ENCODE measurements around the gene GRIK1. TPM values are rescaled to one million over a fixed set of nuclear protein-coding genes. Genes with fewer than 3 reads are reported as not detected.

Gene GRIK1
- total RNA-seq, 1 donor: not detected

GRCh38 chr21:29676395-29676794, 263.4 kb downstream of the GRIK1 start:
- H3K27me3 ChIP-seq (ENCODE audit: insufficient read depth, low read length): no peaks in the 10 kb centered on the region
- H3K9me3 ChIP-seq (ENCODE audit: low read depth, low read length): no peaks in the 10 kb centered on the region
- no peaks in the 10 kb centered on the region for H3K4me1 ChIP-seq (ENCODE audit: insufficient read depth, low read length)
- H3K4me3 ChIP-seq (ENCODE audit: low read length): no peak overlapping the region

GRCh38 chr21:29675451-29675850, 264.3 kb downstream of the GRIK1 start:
- no peaks in the 10 kb centered on the region for H3K9me3 ChIP-seq (ENCODE audit: low read depth, low read length)
- no peaks in the 10 kb centered on the region for H3K4me1 ChIP-seq (ENCODE audit: insufficient read depth, low read length)
- no peak overlapping the region for H3K4me3 ChIP-seq (ENCODE audit: low read length)
- no peaks in the 10 kb centered on the region for H3K27me3 ChIP-seq (ENCODE audit: insufficient read depth, low read length)

- Histone ChIP-seq H3K27me3 (ENCODE audit: insufficient read depth, low read length) (no peaks in the 10 kb centered on the region), H3K4me1 (ENCODE audit: insufficient read depth, low read length) (no peaks in the 10 kb centered on the region), H3K9me3 (ENCODE audit: low read depth, low read length) (no peaks in the 10 kb centered on the region), H3K4me3 (ENCODE audit: low read length) (no peak overlapping the region)
Measured at GRCh38 chr21:29674343-29674742, 265.5 kb downstream of the GRIK1 start.

GRCh38 chr21:29673096-29673610, 266.6 kb downstream of the GRIK1 start:
- no peaks in the 10 kb centered on the region for H3K9me3 ChIP-seq (ENCODE audit: low read depth, low read length)
- peaks cover 2% of the 10 kb centered on the region for H3K4me1 ChIP-seq (ENCODE audit: insufficient read depth, low read length)
- no peak overlapping the region for H3K4me3 ChIP-seq (ENCODE audit: low read length)
- no peaks in the 10 kb centered on the region for H3K27me3 ChIP-seq (ENCODE audit: insufficient read depth, low read length)

GRCh38 chr21:29671728-29672127, 268.1 kb downstream of the GRIK1 start:
- Histone ChIP-seq H3K4me3 (ENCODE audit: low read length) (no peak overlapping the region), H3K4me1 (ENCODE audit: insufficient read depth, low read length) (peaks cover 11% of the 10 kb centered on the region), H3K9me3 (ENCODE audit: low read depth, low read length) (no peaks in the 10 kb centered on the region), H3K27me3 (ENCODE audit: insufficient read depth, low read length) (no peaks in the 10 kb centered on the region)

- H3K4me1 ChIP-seq (ENCODE audit: insufficient read depth, low read length): peaks cover 11% of the 10 kb centered on the region
- H3K9me3 ChIP-seq (ENCODE audit: low read depth, low read length): no peaks in the 10 kb centered on the region
- H3K4me3 ChIP-seq (ENCODE audit: low read length): no peak overlapping the region
- H3K27me3 ChIP-seq (ENCODE audit: insufficient read depth, low read length): no peaks in the 10 kb centered on the region
Measured at GRCh38 chr21:29670228-29670627, 269.6 kb downstream of the GRIK1 start.

- H3K4me3 ChIP-seq (ENCODE audit: low read length): no peak overlapping the region
- H3K4me1 ChIP-seq (ENCODE audit: insufficient read depth, low read length): peaks cover 11% of the 10 kb centered on the region
- H3K9me3 ChIP-seq (ENCODE audit: low read depth, low read length): no peaks in the 10 kb centered on the region
- H3K27me3 ChIP-seq (ENCODE audit: insufficient read depth, low read length): no peaks in the 10 kb centered on the region
Measured at GRCh38 chr21:29669416-29669815, 270.4 kb downstream of the GRIK1 start.

- Histone ChIP-seq H3K4me1 (ENCODE audit: insufficient read depth, low read length) (peaks cover 11% of the 10 kb centered on the region), H3K27me3 (ENCODE audit: insufficient read depth, low read length) (no peaks in the 10 kb centered on the region), H3K4me3 (ENCODE audit: low read length) (no peak overlapping the region), H3K9me3 (ENCODE audit: low read depth, low read length) (no peaks in the 10 kb centered on the region)
Measured at GRCh38 chr21:29667651-29668050, 272.1 kb downstream of the GRIK1 start.

- no peaks in the 10 kb centered on the region for H3K27me3 ChIP-seq (ENCODE audit: insufficient read depth, low read length)
- H3K4me3 ChIP-seq (ENCODE audit: low read length): no peak overlapping the region
- H3K4me1 ChIP-seq (ENCODE audit: insufficient read depth, low read length): peaks cover 11% of the 10 kb centered on the region
- no peaks in the 10 kb centered on the region for H3K9me3 ChIP-seq (ENCODE audit: low read depth, low read length)
Measured at GRCh38 chr21:29664615-29665014, 275.2 kb downstream of the GRIK1 start.

GRCh38 chr21:29661672-29662442, 277.9 kb downstream of the GRIK1 start:
- Histone ChIP-seq H3K9me3 (ENCODE audit: low read depth, low read length) (no peaks in the 10 kb centered on the region), H3K27me3 (ENCODE audit: insufficient read depth, low read length) (no peaks in the 10 kb centered on the region), H3K4me3 (ENCODE audit: low read length) (no peak overlapping the region), H3K4me1 (ENCODE audit: insufficient read depth, low read length) (peaks cover 20% of the 10 kb centered on the region)

GRCh38 chr21:29660047-29660720, 279.6 kb downstream of the GRIK1 start:
- peaks cover 34% of the 10 kb centered on the region for H3K4me1 ChIP-seq (ENCODE audit: insufficient read depth, low read length)

GRCh38 chr21:29658934-29659203, 280.9 kb downstream of the GRIK1 start:
- no peaks in the 10 kb centered on the region for H3K9me3 ChIP-seq (ENCODE audit: low read depth, low read length)
- peaks cover 34% of the 10 kb centered on the region for H3K4me1 ChIP-seq (ENCODE audit: insufficient read depth, low read length)
- H3K4me3 ChIP-seq (ENCODE audit: low read length): no peak overlapping the region
- H3K27me3 ChIP-seq (ENCODE audit: insufficient read depth, low read length): no peaks in the 10 kb centered on the region

More at GRCh38 chr21:29660047-29660720, 279.6 kb downstream of the GRIK1 start:
- Histone ChIP-seq H3K27me3 (ENCODE audit: insufficient read depth, low read length) (no peaks in the 10 kb centered on the region), H3K9me3 (ENCODE audit: low read depth, low read length) (no peaks in the 10 kb centered on the region), H3K4me3 (ENCODE audit: low read length) (no peak overlapping the region)

GRCh38 chr21:29658177-29658933, 281.4 kb downstream of the GRIK1 start:
- H3K9me3 ChIP-seq (ENCODE audit: low read depth, low read length): no peaks in the 10 kb centered on the region
- no peak overlapping the region for H3K4me3 ChIP-seq (ENCODE audit: low read length)
- H3K27me3 ChIP-seq (ENCODE audit: insufficient read depth, low read length): no peaks in the 10 kb centered on the region
- H3K4me1 ChIP-seq (ENCODE audit: insufficient read depth, low read length): peaks cover 34% of the 10 kb centered on the region

GRCh38 chr21:29657240-29657989, 282.4 kb downstream of the GRIK1 start:
- H3K9me3 ChIP-seq (ENCODE audit: low read depth, low read length): no peaks in the 10 kb centered on the region
- peaks cover 34% of the 10 kb centered on the region for H3K4me1 ChIP-seq (ENCODE audit: insufficient read depth, low read length)
- H3K27me3 ChIP-seq (ENCODE audit: insufficient read depth, low read length): no peaks in the 10 kb centered on the region
- no peak overlapping the region for H3K4me3 ChIP-seq (ENCODE audit: low read length)
